ENCODE measurements around the gene ZNF428. TPM values are rescaled to one million over a fixed set of nuclear protein-coding genes. Genes with fewer than 3 reads are reported as not detected.
"Not testable (repeated sequence)": the region's sequence is repeated elsewhere in the genome, so short reads cannot be mapped to it uniquely, and the experiment has no call there.

ZNF428 gene
- total and polyA plus RNA-seq, 11 donors = 25.1 to 64.5 (median 31.3) TPM

DNA sequence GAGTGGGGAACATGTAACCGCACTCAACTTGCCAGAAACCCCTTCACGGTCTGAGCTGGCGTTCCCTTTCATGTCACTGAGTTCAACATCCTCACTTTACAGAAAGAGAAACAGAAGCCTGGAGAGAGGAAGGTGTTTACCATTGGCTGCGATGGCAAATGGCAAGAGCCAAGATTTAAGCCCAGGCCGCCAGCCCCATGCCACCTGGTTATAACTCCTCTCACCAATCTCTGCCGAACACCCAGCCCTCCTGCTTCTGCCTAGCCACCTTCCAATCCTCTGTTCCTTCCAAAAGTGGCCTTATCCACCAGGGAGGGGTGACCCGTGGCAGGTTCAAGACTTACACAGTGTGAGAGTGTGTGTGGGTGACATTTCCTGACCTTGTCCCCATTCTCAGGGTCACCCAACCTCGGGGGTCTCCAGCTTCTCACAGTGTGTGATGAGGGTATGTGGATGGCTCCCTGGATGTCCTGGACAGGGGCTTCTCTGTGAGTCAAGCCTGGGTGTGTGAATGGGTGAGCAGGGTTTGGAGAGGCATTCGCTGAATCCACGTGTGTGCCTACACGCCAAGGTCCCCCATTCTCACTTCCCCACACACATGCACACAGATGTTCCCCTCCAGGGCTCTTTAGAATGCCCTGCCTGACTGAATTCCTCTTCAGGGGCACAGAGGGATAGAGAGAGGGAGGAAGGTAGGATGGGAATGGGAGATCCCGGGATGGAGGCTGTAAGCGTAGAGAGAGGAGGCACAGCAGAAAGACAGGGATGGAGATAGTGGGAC, 19.0 kb upstream of the ZNF428 start:
- H3K9me3 ChIP-seq = no peaks in the 10 kb centered on the region
- H3K27me3 ChIP-seq = peaks cover 0 to 30% (median 10%) of the 10 kb centered on the region in 9 donors
- no peaks in the 10 kb centered on the region for H3K36me3 ChIP-seq
- WGBS, 4 donors = 73 to 81% (median 76%) methylated on average over 13 of the region's 13 CpGs
- DNase-seq (no peak), ATAC-seq (no peak)
- intact Hi-C loops (cut with DNase I) = no loop called here
- H3K4me3 ChIP-seq = peak overlapping the region in 1 of 12 donors; percentile 44
- peak overlapping the region in 1 of 12 donors; percentile 60 for H3K27ac ChIP-seq
- TF ChIP-seq, protein P1, sequence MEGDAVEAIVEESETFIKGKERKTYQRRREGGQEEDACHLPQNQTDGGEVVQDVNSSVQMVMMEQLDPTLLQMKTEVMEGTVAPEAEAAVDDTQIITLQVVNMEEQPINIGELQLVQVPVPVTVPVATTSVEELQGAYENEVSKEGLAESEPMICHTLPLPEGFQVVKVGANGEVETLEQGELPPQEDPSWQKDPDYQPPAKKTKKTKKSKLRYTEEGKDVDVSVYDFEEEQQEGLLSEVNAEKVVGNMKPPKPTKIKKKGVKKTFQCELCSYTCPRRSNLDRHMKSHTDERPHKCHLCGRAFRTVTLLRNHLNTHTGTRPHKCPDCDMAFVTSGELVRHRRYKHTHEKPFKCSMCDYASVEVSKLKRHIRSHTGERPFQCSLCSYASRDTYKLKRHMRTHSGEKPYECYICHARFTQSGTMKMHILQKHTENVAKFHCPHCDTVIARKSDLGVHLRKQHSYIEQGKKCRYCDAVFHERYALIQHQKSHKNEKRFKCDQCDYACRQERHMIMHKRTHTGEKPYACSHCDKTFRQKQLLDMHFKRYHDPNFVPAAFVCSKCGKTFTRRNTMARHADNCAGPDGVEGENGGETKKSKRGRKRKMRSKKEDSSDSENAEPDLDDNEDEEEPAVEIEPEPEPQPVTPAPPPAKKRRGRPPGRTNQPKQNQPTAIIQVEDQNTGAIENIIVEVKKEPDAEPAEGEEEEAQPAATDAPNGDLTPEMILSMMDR (IDR thresholded peaks at IDR 0.05) = no peak
- TF ChIP-seq POLR2A (IDR thresholded peaks at IDR 0.05) = no peak
- H3K4me1 ChIP-seq = peaks cover 0 to 17% (median 6%) of the 10 kb centered on the region in 12 donors

DNA sequence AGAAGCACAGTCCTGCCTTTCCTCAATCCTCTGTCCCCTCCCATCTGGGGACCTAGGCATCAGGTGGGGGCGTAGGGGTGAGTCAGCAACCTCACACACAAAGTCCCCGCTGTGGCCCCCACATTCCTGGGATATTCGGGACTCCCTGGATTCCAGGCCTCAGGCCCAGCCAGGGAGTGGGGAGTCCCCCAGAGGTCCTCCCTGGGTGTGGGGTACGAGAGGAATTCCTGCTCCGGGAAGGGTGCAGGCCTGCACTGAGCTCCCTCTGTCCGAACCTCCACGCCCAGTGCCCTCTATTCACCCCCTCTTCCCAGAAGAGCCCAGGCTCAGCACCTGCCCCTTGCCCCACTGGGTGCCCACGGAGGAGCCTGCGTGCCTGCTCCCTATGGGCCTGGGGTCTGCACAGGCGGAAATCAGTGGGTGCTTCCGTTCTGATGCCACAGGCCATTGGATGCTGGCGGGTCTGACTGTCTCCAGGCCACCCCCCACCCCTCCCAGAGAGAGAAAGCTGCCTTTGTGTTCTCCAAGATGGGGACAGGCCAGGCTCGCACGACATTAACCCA, 16.8 kb upstream of the ZNF428 start:
- peaks cover 0 to 17% (median 6%) of the 10 kb centered on the region in 12 donors for H3K4me1 ChIP-seq
- intact Hi-C loops (cut with DNase I) = no loop called here

DNA sequence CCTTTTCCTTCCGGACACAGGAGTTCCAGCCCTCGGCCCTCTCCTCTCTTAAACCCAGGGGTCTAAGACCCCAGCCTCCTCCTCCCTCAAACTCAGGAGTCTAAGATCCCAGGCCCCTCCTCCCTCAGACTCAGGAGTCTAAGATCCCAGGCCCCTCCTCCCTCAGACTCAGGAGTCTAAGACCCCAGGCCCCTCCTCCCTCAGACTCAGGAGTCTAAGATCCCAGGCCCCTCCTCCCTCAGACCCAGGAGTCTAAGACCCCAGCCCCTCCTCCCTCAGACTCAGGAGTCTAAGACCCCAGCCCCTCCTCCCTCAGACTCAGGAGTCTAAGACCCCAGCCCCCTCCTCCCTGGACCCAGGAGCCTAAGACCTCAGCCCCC, 16.1 kb upstream of the ZNF428 start:
- Histone ChIP-seq H3K27ac (peak overlapping the region in 1 of 12 donors; percentile 8), H3K4me1 (peaks cover 0 to 16% (median 6%) of the 10 kb centered on the region in 12 donors), H3K27me3 (peaks cover 0 to 23% (median 3%) of the 10 kb centered on the region in 9 donors)
- H3K36me3 ChIP-seq; DNase-seq; H3K4me3 ChIP-seq; ATAC-seq; intact Hi-C loops (cut with DNase I); H3K9me3 ChIP-seq: not testable (repeated sequence)
- 34 to 55% (median 43%) methylated on average over 2 of the region's 2 CpGs for WGBS, 4 donors

More for the DNA sequence above, 16.8 kb upstream of the ZNF428 start:
- DNase-seq = no peak
- Histone ChIP-seq H3K4me3 (no peak overlapping the region), H3K27me3 (peaks cover 0 to 30% (median 8%) of the 10 kb centered on the region in 9 donors), H3K27ac (peak overlapping the region in 1 of 12 donors; percentile 22), H3K36me3 (no peaks in the 10 kb centered on the region), H3K9me3 (no peaks in the 10 kb centered on the region)
- WGBS, 4 donors = 75 to 87% (median 83%) methylated on average over 5 to 14 of the region's 14 CpGs
- TF ChIP-seq POLR2A (IDR thresholded peaks at IDR 0.05) = no peak
- TF ChIP-seq, protein P1 (IDR thresholded peaks at IDR 0.05) = no peak
- no peak for ATAC-seq

DNA sequence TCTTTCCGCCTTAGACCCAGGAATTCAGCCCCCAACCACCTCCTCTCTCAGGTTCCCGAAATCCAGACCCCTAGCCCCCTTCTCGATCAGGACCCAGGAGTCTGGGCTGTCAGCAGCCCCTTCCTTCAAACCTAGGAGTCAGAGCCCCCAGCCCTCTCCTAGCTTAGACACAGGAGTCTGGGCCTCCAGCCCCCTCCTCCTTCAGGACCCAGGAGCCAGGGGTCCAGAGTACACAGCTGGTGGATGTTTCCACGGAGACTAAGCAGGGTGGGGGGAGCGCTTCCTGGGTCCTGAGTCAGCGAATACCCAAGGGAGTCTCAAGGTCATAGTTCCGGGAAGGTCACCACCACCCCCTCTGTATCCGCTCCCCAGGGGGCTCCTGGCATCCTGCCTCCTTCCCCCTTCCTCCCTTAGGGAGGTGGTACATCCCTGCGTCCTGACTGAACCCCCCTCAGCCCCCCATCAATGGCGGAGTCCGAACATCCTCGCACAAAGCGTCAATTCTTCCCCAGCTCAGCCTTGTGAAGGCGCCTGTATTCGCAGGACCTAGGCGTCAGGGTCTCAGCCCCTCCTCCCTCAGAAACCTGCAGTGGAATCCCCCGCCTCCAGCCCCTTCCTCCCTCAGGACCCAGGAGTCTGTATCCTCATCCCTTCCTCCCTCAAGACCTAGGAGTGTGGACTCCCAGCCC, 15.6 kb upstream of the ZNF428 start:
- no peak for ATAC-seq
- 26 to 42% (median 30%) methylated on average over 16 to 17 of the region's 17 CpGs for WGBS, 4 donors
- DNase-seq = no peak
- Histone ChIP-seq H3K36me3 (no peaks in the 10 kb centered on the region), H3K9me3 (no peaks in the 10 kb centered on the region), H3K27ac (peak overlapping the region in 1 of 12 donors; percentile 8), H3K4me3 (no peak overlapping the region), H3K27me3 (peaks cover 0 to 18% (median 0%) of the 10 kb centered on the region in 9 donors), H3K4me1 (peaks cover 0 to 11% (median 1%) of the 10 kb centered on the region in 12 donors)
- no peak for TF ChIP-seq POLR2A (IDR thresholded peaks at IDR 0.05)
- TF ChIP-seq, protein P1 (IDR thresholded peaks at IDR 0.05) = no peak
- intact Hi-C loops (cut with DNase I) = no loop called here

All from heart left ventricle (tissue), 16 donors.